SU-DHL-6 (cell line): ENCODE measurements around the gene CDKN1A.

ENCODE experiments used
- H2AFZ ChIP-seq: fragments of 200-600 bp; sonication (generic); 2 replicates; pipeline ENCODE4 v1.6.1; 2014; ENCODE audit warnings: low read depth, mild to moderate bottlenecking, moderate library complexity, mixed read lengths, antibody characterized with exemption, low read length; ENCODE audit not compliant: severe bottlenecking
- H3F3A ChIP-seq: fragments of 200-600 bp; shearing (Covaris generic); 2 replicates; pipeline ENCODE4 v1.6.0; 2016; ENCODE audit warnings: antibody characterized with exemption, mild to moderate bottlenecking; ENCODE audit not compliant: insufficient read depth
- H3K27ac ChIP-seq: fragments of 200-600 bp; sonication (generic); 2 replicates; pipeline ENCODE4 v1.5.1; 2016; ENCODE audit warnings: low read depth, mild to moderate bottlenecking, low read length, moderate library complexity, mixed read lengths
- H3K27me3 ChIP-seq: fragments of 200-600 bp; sonication (generic), shearing (Covaris generic); 2 replicates; pipeline ENCODE4 v1.6.0; 2014; ENCODE audit warnings: mild to moderate bottlenecking, low read length
- H3K36me3 ChIP-seq: fragments of 200-600 bp; sonication (generic); 2 replicates; pipeline ENCODE4 v1.6.1; 2014; ENCODE audit warnings: mild to moderate bottlenecking, low read length, mixed read lengths
- H3K4me2 ChIP-seq: fragments of 300-600, 200-600 bp; shearing (Covaris generic), sonication (generic); 2 replicates; pipeline ENCODE4 v1.6.0; 2014; ENCODE audit warnings: low read length, low read depth, mild to moderate bottlenecking; ENCODE audit not compliant: poor library complexity, severe bottlenecking
- H3K4me3 ChIP-seq: fragments of 200-600 bp; sonication (generic); 2 replicates; pipeline ENCODE4 v1.5.1; 2014; ENCODE audit warnings: antibody characterized with exemption, low read length, mild to moderate bottlenecking, mixed read lengths; ENCODE audit not compliant: insufficient read depth, poor library complexity, severe bottlenecking
- H3K79me2 ChIP-seq: fragments of 200-600 bp; sonication (generic); 2 replicates; pipeline ENCODE4 v1.6.1; 2014; ENCODE audit warnings: mild to moderate bottlenecking, low read length, moderate library complexity; ENCODE audit not compliant: insufficient read depth
- H3K9ac ChIP-seq: fragments of 200-600 bp; sonication (generic); 2 replicates; pipeline ENCODE4 v1.7.0; 2014; ENCODE audit warnings: mild to moderate bottlenecking, low read length
- H3K9me2 ChIP-seq: fragments of 200-600 bp; sonication (generic); replicated peaks from 2 replicates; pipeline ENCODE4 v1.6.1; 2014; ENCODE audit warnings: low read length; ENCODE audit not compliant: insufficient read depth
- H3K9me3 ChIP-seq: fragments of 200-600 bp; sonication (generic); 2 replicates; pipeline ENCODE4 v1.6.1; 2014; ENCODE audit warnings: low read length, mixed read lengths; ENCODE audit not compliant: insufficient read depth
- H4K20me1 ChIP-seq: fragments of 200-600 bp; sonication (generic); 2 replicates; pipeline ENCODE4 v1.6.1; 2014; ENCODE audit warnings: low read depth, mild to moderate bottlenecking, antibody characterized with exemption, low read length, moderate library complexity, mixed read lengths
- CTCF ChIP-seq: fragments of 200-600 bp; sonication (generic); IDR thresholded peaks from one replicate; pipeline ENCODE4 v1.5.1; 2017; ENCODE audit warnings: antibody characterized with exemption, mild to moderate bottlenecking, low read length, moderate library complexity; ENCODE audit not compliant: insufficient read depth, poor library complexity, severe bottlenecking
- EZH2phosphoT487 ChIP-seq: fragments of 200-600 bp; sonication (generic), shearing (Covaris generic); conservative IDR thresholded peaks from 2 replicates; pipeline ENCODE4 v1.6.1; 2018; ENCODE audit warnings: mild to moderate bottlenecking, antibody characterized with exemption, low read length, moderate library complexity, mixed read lengths

The CDKN1A gene

GRCh38 chr6:36700831-36701230 is 22.3 kb downstream of the CDKN1A start:
- no peak for TF ChIP-seq CTCF
- TF ChIP-seq EZH2phosphoT487 = no peak
- Histone ChIP-seq H3K9me2 (no peaks in the 10 kb centered on the region), H2AFZ (no peak overlapping the region), H3K9me3 (no peaks in the 10 kb centered on the region), H3F3A (no peaks in the 10 kb centered on the region), H4K20me1 (no peaks in the 10 kb centered on the region), H3K79me2 (no peaks in the 10 kb centered on the region), H3K4me2 (no peak overlapping the region), H3K9ac (no peak overlapping the region), H3K27ac (no peak overlapping the region), H3K4me3 (no peak overlapping the region), H3K36me3 (no peaks in the 10 kb centered on the region), H3K27me3 (no peaks in the 10 kb centered on the region)

DNA sequence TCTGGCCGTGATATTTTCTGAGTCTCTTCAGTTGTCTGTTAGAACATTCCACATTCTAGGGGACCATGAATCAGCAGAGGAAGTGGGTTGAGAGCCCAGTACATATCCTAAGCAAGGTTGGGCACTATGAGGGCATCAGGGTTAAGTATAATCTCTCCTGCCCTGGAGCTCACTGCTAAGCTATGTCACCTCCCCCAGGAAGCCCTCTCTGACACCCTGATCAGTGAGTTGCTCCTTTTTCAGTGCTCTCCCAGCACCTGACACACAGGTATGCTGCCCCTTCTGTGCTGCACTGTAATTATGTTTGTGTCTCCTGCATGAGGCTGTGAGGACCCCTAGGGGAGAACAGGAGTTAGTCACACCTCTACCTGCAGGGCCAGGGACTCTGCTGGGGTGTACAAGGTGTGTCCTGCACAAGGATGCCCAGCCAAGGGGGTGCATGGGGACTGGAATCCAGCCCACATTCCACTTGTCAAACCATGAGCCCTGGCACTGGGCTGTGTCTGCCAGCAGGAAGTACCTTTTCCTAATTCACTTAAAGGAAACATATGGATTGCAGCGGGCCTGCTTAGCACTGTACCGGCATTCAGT is 23.0 kb downstream of the CDKN1A start:
- Histone ChIP-seq H3K27me3 (no peaks in the 10 kb centered on the region), H2AFZ (no peak overlapping the region), H4K20me1 (no peaks in the 10 kb centered on the region), H3F3A (no peaks in the 10 kb centered on the region), H3K4me2 (no peak overlapping the region), H3K79me2 (no peaks in the 10 kb centered on the region), H3K9me2 (no peaks in the 10 kb centered on the region), H3K4me3 (no peak overlapping the region), H3K36me3 (no peaks in the 10 kb centered on the region), H3K9ac (no peak overlapping the region), H3K9me3 (no peaks in the 10 kb centered on the region), H3K27ac (no peak overlapping the region)
- TF ChIP-seq EZH2phosphoT487 = no peak
- TF ChIP-seq CTCF = no peak

- H2AFZ ChIP-seq = no peak overlapping the region
- no peak overlapping the region for H3K9ac ChIP-seq
- TF ChIP-seq CTCF = no peak
- TF ChIP-seq EZH2phosphoT487 = no peak
- H3K27ac ChIP-seq = no peak overlapping the region
- H4K20me1 ChIP-seq = no peaks in the 10 kb centered on the region
- no peaks in the 10 kb centered on the region for H3K9me3 ChIP-seq
- H3K9me2 ChIP-seq = no peaks in the 10 kb centered on the region
- H3F3A ChIP-seq = no peaks in the 10 kb centered on the region
- H3K4me3 ChIP-seq = no peak overlapping the region
- no peaks in the 10 kb centered on the region for H3K79me2 ChIP-seq
- H3K27me3 ChIP-seq = no peaks in the 10 kb centered on the region
- H3K4me2 ChIP-seq = no peak overlapping the region
- H3K36me3 ChIP-seq = no peaks in the 10 kb centered on the region
Measured at GRCh38 chr6:36702656-36703055, 24.1 kb downstream of the CDKN1A start.
